GM18505 (cell line): ENCODE data around the gene MEX3A.
A peak's percentile ranks its signal among the peaks of the same experiment; 100 is the strongest.
"Not testable (repeated sequence)": the region's sequence is repeated elsewhere in the genome, so short reads cannot be mapped to it uniquely, and the experiment has no call there.

Experiments used
- ATAC-seq: cut with Tn5 transposase; IDR thresholded peaks from one replicate; pipeline ENCODE4 v1.9.1; 2021; ENCODE audit not compliant: unreplicated experiment
- POLR2A ChIP-seq: IDR thresholded peaks from 4 replicates; pipeline ENCODE4 v1.6.1; 2011; ENCODE audit warnings: borderline replicate concordance; ENCODE audit not compliant: insufficient read depth, insufficient read length; ENCODE audit errors: extremely low read depth

MEX3A gene, protein sequence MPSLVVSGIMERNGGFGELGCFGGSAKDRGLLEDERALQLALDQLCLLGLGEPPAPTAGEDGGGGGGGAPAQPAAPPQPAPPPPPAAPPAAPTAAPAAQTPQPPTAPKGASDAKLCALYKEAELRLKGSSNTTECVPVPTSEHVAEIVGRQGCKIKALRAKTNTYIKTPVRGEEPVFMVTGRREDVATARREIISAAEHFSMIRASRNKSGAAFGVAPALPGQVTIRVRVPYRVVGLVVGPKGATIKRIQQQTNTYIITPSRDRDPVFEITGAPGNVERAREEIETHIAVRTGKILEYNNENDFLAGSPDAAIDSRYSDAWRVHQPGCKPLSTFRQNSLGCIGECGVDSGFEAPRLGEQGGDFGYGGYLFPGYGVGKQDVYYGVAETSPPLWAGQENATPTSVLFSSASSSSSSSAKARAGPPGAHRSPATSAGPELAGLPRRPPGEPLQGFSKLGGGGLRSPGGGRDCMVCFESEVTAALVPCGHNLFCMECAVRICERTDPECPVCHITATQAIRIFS

DNA sequence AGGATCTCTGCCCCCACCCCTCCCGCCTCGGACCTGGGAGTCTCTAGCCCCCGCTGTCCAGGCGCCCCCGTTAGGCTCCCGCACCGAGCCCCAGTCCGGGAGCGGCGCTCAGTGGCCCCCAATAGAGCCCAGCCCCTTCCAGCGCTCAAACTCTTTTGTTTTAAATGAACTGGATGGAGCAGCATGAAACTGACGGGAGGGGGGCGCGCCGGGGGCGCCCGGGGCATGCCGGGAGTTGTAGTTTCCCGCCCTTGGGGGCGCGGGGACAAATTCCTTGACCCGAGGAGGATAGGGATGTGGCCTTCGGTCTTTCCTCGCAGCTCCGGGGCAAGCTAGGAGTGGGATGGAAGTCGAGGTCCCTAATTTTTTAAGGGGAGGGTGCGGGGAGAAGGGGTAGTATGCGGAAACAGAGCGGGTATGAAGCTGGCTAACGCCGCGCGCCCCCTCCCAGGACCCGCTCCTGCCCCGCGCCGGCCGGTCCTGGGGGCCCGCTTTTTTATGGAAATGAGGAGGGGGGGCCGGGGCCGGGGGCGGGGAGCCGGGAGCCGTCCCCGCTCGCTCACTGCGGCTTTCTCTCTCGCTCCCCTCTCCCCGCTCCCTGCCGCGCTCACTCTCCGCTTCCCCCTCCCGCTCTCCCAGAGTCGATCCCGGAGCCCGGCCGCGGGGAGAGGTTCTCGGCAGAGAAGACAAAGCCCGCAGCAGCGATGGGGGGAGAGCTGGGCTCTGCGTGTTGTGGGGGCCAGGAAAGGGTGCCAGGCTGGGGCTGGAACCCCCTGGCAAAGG lies at the start of gene MEX3A:
Gene MEX3A (minus strand): TSS at position 157 of the 783 bp plus-strand sequence. CDS start 467 bp downstream, outside the sequence.
- ATAC-seq = no peak
- TF ChIP-seq POLR2A = no peak

DNA sequence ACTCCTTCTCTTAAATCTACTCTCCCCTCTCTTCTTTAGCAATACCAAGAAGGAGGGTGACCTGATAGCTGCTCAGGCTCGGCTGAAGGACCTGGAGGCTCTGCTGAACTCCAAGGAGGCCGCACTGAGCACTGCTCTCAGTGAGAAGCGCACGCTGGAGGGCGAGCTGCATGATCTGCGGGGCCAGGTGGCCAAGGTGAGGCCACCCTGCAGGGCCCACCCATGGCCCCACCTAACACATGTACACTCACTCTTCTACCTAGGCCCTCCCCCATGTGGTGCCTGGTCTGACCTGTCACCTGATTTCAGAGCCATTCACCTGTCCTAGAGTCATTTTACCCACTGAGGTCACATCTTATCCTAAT lies 48.3 kb upstream of the MEX3A start:
- ATAC-seq = no peak
- TF ChIP-seq POLR2A = no peak

DNA sequence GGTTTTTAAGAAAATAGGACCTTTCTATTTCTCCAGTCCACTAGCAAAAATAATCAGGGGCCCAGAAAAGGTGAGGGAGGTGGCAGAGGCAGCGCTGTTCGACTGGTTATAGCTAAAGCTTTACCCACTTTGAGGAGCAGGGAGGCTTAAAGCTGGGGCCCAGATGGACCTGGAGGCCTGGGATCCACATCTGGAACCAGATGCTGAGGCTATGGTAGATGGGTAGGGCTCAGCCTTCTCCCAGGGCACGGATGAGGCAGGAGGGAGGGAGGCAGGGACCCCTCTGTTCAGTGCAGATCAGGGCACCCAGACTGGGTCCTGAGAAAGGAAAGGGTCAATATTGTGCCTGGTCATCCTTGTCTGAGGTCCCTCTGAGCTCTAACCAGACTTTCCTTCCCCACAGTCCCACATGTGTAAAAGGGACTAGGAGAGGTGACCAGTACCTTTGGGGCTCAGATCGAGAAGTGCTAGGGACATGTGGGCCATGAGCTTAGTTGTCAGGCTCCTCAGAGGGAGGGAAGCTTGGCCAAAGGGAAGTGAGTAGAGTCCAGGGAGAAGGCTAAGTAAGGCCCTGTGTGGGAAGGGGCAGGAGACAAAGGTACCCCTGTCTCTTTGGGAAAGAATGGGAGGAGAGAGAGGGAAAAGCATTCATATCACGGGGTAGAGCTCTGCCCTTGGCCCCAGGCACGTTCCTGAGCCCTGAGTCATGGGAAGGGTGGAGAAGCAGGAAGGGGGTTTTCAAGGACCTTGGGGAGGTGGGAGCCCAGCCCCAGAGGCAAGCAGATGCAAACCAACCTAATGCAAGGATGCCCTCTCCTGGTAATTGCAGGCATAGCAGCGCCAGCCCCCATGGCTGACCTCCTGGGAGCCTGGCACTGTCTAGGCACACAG lies 47.7 kb upstream of the MEX3A start:
- no peak for ATAC-seq
- no peak for TF ChIP-seq POLR2A

DNA sequence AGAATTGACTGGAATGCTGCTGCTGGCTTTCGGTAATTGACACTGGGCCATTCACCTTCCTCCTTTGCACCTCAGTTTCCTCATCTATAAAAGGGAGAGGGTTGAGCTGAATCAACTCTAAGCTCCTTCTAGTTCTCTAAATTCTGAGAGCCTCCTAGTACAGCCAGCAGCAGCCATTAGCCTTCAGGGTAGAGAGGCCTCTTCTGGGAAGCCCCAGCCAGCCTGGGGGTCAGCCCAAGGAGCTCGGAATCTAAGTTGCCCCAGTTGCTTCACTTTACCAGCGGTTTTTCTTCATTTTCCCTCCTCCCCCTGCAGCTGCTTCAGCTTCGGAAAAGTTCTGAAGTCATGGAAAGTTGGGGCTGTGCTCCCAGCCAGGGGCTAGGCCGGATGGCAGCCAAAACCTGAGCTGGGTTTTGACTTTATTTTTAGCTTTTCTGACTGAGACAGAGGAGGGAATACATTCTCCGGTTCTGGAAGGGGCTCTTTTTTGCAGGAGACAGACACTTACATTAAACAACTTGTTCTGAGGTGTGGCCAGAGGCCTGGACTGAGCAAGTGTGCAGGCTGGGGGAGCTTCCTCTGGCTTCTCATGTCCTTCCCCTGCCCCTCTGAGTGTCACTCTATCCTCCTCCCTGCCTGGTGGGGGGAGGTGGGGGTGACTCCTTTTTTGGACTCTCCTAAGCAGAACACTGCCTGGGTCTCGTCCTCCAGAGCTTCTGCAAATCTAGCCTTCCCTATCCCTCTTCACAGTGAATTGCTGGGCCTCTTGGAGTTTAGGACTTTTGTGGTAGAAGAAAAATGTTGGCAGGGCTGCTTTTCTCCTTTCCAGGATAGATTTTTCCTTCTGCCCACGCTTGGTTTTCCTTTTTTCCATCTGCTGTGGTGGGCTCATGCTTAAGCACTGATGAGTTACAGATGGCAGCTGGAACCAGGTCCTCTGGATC lies 46.7 kb upstream of the MEX3A start:
- no peak for TF ChIP-seq POLR2A
- no peak for ATAC-seq

DNA sequence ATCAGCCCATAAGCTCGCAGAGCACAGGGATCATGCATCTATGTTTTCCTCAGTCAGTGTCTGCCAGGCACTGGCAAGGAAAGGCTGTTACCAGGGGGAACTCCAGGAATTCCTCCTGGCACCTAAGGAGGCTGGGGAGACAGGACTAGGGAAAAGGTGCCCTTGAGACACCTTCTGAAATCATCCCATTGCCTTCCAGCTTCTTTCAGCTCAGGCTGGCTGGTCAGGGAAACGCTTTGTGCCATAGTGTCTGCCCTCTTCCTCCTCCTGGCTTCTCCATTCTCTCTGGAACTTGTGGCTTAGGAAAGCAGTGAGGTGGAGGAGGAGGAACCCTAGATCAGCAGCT lies 46.0 kb upstream of the MEX3A start:
- TF ChIP-seq POLR2A = no peak
- no peak for ATAC-seq

DNA sequence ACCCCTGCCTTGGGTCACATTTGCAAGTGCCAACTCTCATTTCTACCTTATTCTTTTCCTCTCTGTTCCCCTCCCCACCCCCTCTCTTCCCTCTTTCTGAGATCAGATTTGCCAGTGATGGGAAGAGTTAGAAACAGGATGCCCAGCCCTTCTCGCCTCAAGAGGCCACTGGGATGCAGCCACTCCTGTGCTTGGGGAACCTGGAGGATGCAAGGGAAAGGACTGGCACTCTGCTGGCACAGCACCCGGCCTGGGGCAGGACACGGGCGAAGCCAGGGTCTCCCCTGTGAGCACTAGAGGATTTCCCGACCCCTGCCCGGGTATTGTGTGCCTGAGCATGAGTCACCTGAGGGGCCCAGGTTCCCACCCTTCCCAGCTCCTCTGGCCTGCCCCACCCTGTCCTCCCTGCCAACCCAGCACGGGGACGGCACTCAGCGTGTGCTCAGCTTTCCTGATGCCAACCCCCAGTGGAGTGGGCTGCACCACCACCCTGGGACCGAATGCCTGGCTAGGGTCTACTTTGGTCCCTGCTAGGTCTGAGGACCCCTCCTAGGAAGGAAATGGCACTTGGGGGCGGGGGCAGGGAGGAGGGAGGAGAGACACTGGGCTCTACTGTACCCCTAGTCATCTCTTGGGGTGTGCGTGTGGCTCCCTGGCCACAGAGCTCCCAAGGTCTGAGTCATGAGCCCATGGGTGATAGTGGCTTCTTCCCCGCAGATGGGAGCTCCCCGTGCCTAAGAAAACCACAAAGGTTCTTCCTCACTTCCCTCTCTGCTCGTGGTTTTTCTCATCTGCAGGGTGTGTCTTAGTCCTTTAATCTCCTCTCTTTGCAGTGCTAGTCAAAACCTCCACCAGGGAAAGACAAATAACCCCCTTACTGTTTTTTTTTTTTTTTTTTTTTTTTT lies 44.6 kb upstream of the MEX3A start:
- no peak for TF ChIP-seq POLR2A
- peak; percentile 34 for ATAC-seq

DNA sequence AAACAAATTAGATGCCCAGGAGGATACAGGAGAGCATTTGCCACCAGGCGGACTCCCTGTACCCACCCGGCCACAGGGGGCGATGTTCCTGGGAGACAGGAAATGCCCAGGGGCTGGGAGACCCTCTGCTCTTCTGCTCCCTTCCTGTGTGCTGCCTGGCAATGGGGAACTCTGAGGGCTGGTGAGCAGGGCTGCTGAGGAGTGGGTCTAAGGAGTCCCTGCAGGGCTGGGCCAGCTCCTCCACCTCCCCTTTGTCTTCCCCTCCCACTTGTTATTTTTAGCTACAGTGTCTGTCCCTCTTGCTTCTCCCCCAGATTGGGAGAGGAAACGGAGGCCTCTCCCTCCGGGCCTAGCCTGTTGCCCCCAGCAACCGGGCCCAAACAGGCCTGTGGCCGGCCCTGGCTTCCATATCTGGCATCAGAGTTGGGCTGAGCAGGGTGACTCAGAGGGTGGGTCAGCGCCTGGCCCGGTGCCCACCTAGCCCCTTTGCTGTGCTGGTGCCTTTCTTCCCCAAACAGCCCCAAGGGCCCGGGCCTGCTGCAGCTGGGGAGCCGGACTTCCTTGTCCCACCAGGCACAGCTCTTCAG lies 43.9 kb upstream of the MEX3A start:
- no peak for TF ChIP-seq POLR2A
- ATAC-seq = peak; percentile 25

DNA sequence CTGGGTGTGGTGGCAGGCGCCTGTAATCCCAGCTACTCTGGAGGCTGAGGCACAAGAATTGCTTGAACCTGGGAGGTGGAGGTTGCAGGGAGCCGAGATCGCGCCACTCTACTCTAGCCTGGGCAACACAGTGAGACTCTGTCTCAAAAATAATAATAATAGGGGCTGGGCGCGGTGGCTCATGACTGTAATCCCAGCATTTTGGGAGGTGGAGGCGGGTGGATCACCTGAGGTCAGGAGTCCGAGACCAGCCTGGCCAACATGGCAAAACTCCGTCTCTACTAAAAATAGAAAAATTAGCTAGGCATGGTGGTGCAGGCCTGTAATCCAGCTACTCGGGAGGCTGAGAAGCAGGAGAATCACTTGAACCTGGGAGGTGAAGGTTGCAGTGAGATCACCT lies 43.3 kb upstream of the MEX3A start:
- not testable (repeated sequence) for ATAC-seq

DNA sequence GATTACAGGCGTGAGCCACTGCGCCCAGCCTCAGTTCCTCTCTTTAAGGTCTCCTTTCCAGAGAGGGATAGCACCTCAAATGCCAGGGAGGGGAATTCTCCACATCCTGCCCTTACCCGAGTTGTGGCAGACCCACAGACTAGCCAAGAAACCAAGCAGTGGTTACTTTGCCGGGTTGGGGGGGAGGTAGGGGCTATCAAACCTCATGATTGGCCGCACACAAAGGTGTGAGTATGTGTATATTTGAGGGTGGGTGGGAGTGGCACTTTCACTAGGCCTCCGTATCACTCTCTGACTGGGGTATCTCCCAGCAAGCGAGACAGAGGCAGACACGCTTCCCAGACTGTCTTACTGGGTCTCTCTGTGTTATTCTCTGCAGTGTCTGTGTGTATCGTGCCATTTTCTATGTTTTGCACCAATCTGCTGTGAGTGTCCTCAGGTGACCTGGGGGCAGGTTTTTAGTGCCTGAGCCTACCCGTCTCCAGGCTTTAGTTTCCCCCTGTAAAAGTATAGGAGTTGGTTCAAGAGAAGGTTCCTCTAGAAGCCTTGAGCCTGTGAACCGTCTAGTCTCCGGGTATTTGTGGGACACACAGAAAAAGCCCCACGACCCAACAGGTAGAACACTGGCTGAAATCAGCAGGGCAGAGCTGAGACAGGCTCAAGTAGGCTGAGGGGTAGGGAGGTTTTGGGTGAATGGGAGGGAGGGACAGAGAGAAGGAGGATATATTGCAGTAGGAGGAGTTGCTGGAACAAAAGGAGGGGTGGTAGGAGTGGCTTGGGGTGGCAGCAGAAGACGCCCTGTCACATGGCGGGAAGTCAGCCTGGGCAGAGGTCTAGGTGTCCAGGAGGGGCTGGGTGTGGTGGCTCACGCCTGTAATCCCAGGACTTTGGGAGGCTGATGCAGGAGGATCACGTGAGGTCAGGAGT lies 42.6 kb upstream of the MEX3A start:
- no peak for ATAC-seq
- no peak for TF ChIP-seq POLR2A
